Esophagus squamous epithelium (tissue), 5 donors: ENCODE results near the gene ATP2C1. TPM values are rescaled to one million over a fixed set of nuclear protein-coding genes. Genes with fewer than 3 reads are reported as not detected.

Experiments used
- DNase-seq: peaks from one replicate; lab custom pipeline; 2025; lab: John Stamatoyannopoulos, UW
- H3K27ac ChIP-seq, 4 donors: fragments of 200-600 bp; sonication (generic); one replicate each; pipeline ENCODE4 v1.5.1; 2016 to 2019; ENCODE audit warnings: mild to moderate bottlenecking in 1 of 4
- H3K27me3 ChIP-seq, 4 donors: fragments of 200-600 bp; sonication (generic); 1 replicate in 3 of 4; 2 replicates in 1 of 4; pipeline versions ENCODE4 v1.5.1 to v1.6.0; 2017 to 2021; ENCODE audit warnings: antibody characterized with exemption in 1 of 4
- H3K36me3 ChIP-seq, 3 donors: fragments of 200-600 bp; sonication (generic); one replicate each; pipeline ENCODE4 v1.5.1; 2016 to 2019
- H3K4me1 ChIP-seq, 3 donors: fragments of 200-600 bp; sonication (generic); one replicate each; pipeline ENCODE4 v1.5.1; 2017 to 2019
- H3K4me3 ChIP-seq, 4 donors: fragments of 200-600 bp; sonication (generic); 1 replicate in 3 of 4; 2 replicates in 1 of 4; pipeline ENCODE4 v1.5.1; 2016 to 2019; ENCODE audit warnings: mild to moderate bottlenecking in 2 of 4, moderate library complexity in 1 of 4
- H3K9me3 ChIP-seq, 3 donors: fragments of 200-600 bp; sonication (generic); one replicate each; pipeline ENCODE4 v1.5.1; 2016 to 2019
- CTCF ChIP-seq, 6 experiments: fragments of 450-650 bp in 4 of 6; fragments of 200-600 bp in 2 of 6; sonication (generic) in 2 of 6; IDR thresholded peaks; one replicate each; pipeline ENCODE4 v1.5.1; 2016 to 2019; ENCODE audit warnings: antibody characterized with exemption in 6 of 6, mild to moderate bottlenecking in 4 of 6, moderate library complexity in 4 of 6
- POLR2A ChIP-seq, 4 donors: fragments of 450-650 bp; IDR thresholded peaks; one replicate each; pipeline ENCODE4 v1.6.1; 2017; ENCODE audit warnings: antibody characterized with exemption in 4 of 4, mild to moderate bottlenecking in 4 of 4, moderate library complexity in 3 of 4
- WGBS, 2 donors: methylation state at CpG; one replicate each; pipeline ENCODE4 v1.1.5; 2018; 5-methylcytosine and 5-hydroxymethylcytosine counted together
- intact Hi-C: fragments of 100-400 bp; cut with DNase I; formaldehyde crosslinking; loops from one replicate; pipeline ENCODE4 v1.15.0; 2022
- total RNA-seq, 4 donors: library from RNA; depleted of rRNA; stranded (reverse); fragments of >200 nt; gene quantifications; one replicate each; pipeline ENCODE4 v1.1.0, GENCODE V29; 2016
- donor health status: DM: yes; HTN: yes; CAD: no.

The ATP2C1 gene
- total RNA-seq, 4 donors from 2014 or later: 27.6 to 44.2 (median 37.7) TPM

- H3K36me3 ChIP-seq: peaks cover 0 to 93% (median 10%) of the 10 kb centered on the region in 3 donors
- intact Hi-C loops: no loop called here
- no peaks in the 10 kb centered on the region for H3K4me1 ChIP-seq
Measured at GRCh38 chr3:130956721-130957120, 62.8 kb downstream of the ATP2C1 start.

GRCh38 chr3:130960139-130960795 lies 66.4 kb downstream of the ATP2C1 start:
- Histone ChIP-seq H3K4me3 (no peak overlapping the region), H3K4me1 (no peaks in the 10 kb centered on the region), H3K9me3 (no peaks in the 10 kb centered on the region), H3K36me3 (peaks cover 0 to 72% (median 10%) of the 10 kb centered on the region in 3 donors), H3K27me3 (no peaks in the 10 kb centered on the region), H3K27ac (no peak overlapping the region)
- intact Hi-C loops: no loop called here
- TF ChIP-seq POLR2A (IDR thresholded peaks at IDR 0.05): no peak
- TF ChIP-seq CTCF (IDR thresholded peaks at IDR 0.05): no peak
- 91 to 98% methylated on average over 5 of the region's 5 CpGs for WGBS, 2 donors
- no peak for DNase-seq

More at GRCh38 chr3:130956721-130957120, 62.8 kb downstream of the ATP2C1 start:
- 72 to 79% methylated on average over 3 of the region's 3 CpGs for WGBS, 2 donors
- DNase-seq: no peak
- no peak overlapping the region for H3K4me3 ChIP-seq
- H3K27ac ChIP-seq: no peak overlapping the region
- H3K9me3 ChIP-seq: no peaks in the 10 kb centered on the region
- TF ChIP-seq POLR2A (IDR thresholded peaks at IDR 0.05) (no peak), CTCF (IDR thresholded peaks at IDR 0.05) (no peak)
- H3K27me3 ChIP-seq: no peaks in the 10 kb centered on the region

- no peaks in the 10 kb centered on the region for H3K9me3 ChIP-seq
- H3K27me3 ChIP-seq: no peaks in the 10 kb centered on the region
- H3K36me3 ChIP-seq: peaks cover 0 to 72% (median 10%) of the 10 kb centered on the region in 3 donors
- H3K4me3 ChIP-seq: no peak overlapping the region
- TF ChIP-seq CTCF (IDR thresholded peaks at IDR 0.05): no peak
- no peak for TF ChIP-seq POLR2A (IDR thresholded peaks at IDR 0.05)
- no peak for DNase-seq
- H3K27ac ChIP-seq: no peak overlapping the region
- intact Hi-C loops: no loop called here
- H3K4me1 ChIP-seq: no peaks in the 10 kb centered on the region
Measured at GRCh38 chr3:130961458-130961857, 67.6 kb downstream of the ATP2C1 start.

- Histone ChIP-seq H3K27me3 (no peaks in the 10 kb centered on the region), H3K4me1 (no peaks in the 10 kb centered on the region), H3K36me3 (peaks cover 0 to 77% (median 10%) of the 10 kb centered on the region in 3 donors), H3K27ac (no peak overlapping the region), H3K4me3 (no peak overlapping the region), H3K9me3 (no peaks in the 10 kb centered on the region)
- no peak for DNase-seq
- intact Hi-C loops: no loop called here
- WGBS, 2 donors: 73 to 78% methylated on average over 2 of the region's 2 CpGs
- TF ChIP-seq CTCF (IDR thresholded peaks at IDR 0.05) (no peak), POLR2A (IDR thresholded peaks at IDR 0.05) (no peak)
Measured at GRCh38 chr3:130963444-130963843, 69.6 kb downstream of the ATP2C1 start.

- H3K9me3 ChIP-seq: no peaks in the 10 kb centered on the region
- intact Hi-C loops: no loop called here
- H3K36me3 ChIP-seq: peaks cover 0 to 77% (median 10%) of the 10 kb centered on the region in 3 donors
- DNase-seq: no peak
- no peak overlapping the region for H3K4me3 ChIP-seq
- WGBS, 2 donors: 49 to 55% methylated on average over 3 of the region's 3 CpGs
- no peaks in the 10 kb centered on the region for H3K4me1 ChIP-seq
- no peaks in the 10 kb centered on the region for H3K27me3 ChIP-seq
- TF ChIP-seq POLR2A (IDR thresholded peaks at IDR 0.05) (no peak), CTCF (IDR thresholded peaks at IDR 0.05) (no peak)
- no peak overlapping the region for H3K27ac ChIP-seq
Measured at GRCh38 chr3:130963878-130964277, 70.0 kb downstream of the ATP2C1 start.
